CD4-positive, alpha-beta T cell treated with Interleukin-4 for 1 hour (primary cell): ENCODE measurements around the gene HTT.

ENCODE experiments used
- DNase-seq, 2 donors: peaks; one replicate each; pipeline ENCODE4 v3.0.0-alpha.2; 2020 to 2022

The HTT gene

DNA sequence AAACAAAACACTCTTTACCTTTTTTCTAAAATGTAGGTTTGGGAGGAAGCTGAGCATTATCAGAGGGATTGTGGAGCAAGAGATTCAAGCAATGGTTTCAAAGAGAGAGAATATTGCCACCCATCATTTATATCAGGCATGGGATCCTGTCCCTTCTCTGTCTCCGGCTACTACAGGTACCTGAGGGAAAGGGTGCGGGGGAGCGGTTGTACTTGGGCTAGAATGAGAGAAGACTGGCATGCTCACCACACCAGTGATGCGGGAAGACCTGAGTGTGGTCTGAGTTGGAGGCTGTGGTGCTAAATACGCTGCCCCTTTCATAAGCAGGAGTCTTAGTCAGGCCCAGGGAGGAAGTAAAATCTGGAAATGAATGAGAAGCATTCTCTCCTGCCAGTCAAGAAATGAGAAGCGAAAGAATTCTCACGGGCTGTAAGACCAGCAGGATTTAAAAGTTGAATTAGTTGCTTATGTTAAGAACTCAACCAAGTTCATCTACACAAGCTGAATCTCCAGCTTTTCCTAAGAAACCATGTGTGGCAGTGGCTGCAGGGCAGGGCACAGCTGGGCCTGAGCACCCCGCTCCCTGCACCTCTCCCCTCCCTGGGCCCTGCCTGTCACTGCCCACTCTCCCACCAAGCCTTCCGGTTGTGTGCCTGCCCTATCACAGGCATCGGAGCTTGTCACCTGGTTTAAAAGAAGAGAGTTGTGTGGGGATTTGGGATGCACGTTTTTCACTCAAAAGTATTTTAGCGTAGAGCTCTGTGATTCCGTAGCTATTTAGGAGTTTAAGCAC lies 149.7 kb downstream of the HTT start:
- no peak for DNase-seq

DNA sequence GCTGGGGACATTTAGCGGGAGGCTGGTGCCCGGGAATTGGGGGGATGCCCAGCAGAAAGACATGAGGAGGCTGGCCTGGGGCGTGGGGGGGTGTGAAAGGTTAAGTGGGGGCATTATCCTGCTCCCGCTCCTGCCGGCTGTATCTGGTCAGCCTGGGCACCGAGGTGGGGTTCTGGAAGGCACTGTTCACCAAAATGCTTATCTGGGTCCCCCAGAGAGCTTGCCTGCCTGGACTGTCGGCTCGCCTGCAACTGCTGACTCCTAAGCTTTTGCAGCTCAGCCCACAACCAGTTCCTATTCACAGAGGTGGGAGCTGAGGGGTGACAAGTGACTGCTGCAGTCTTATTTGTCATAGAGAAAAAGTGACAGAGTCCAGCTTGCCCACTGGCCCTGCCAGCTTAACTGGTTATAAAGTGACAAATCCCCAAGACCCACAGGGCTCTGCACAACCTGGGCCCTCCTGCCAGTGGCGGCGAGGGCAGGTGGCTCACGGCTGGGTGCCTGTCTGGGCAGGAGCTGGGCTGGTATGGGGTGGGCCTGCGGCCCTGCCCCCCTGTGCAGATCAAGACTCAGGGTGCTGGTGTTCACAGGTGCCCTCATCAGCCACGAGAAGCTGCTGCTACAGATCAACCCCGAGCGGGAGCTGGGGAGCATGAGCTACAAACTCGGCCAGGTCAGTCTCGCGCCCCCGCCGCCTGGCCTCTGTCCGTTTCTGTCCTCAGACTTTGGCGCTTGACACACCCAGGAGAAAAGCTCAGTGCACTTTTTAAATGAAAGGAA lies 150.8 kb downstream of the HTT start:
- no peak for DNase-seq

DNA sequence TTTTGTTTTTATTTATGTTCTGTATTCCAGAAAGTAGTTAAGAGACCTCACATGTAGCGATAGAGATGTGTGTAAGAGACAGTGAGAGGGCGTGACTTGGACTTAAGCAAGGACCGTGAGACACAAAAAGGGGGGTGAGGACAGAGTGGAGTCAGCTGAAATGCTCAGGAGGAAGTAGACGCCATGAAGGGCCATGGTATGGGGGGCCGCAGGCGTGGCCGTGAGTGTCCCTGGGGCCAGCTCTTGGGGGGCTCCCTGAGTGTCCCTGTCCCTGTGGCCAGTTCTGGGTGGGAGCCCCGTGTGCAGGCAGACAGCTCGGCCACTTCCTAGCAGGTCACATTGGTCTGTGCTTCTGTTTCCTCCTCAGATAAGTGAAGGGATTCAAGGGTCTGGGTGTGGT lies 151.5 kb downstream of the HTT start:
- peak in 1 of 2 donors; percentile 50 for DNase-seq

DNA sequence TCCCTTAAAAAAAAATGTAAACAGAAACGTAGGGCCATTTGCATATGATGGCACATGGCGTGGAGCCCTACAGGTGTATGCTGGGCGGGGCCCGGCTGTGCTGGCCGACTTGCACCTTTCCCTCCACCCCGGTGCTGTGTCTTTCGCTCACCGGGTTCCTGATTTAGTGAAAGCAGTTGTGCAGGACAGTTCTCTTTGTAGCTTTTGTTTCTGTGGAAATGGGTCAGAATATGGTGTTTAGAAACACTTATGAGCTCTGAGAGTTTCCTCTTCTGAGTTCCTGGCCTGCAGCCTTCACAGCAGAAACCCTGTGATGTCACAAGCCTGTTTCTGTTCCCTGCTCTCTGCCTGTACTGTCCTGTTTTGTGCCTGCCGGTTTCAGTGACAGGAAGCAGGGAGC lies 152.0 kb downstream of the HTT start:
- peak; percentile 15 to 52 for DNase-seq

DNA sequence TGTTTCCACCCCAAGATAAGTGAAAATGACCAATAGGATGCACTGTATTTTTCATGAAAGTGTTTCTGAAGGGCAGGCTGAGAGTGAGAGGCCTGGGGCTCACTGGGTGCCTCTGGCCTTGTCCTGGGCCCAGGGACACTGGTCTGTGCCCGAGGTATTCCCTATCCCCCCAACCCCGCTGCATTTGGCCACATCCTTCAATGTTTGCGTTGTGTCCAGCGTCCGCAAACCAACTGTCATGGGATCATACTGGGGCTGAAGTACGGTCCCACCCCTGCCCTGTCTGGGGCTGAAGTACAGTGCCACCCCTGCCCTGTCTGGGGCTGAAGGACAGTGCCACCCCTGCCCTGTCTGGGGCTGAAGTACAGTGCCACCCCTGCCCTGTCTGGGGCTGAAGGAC lies 152.5 kb downstream of the HTT start:
- no peak for DNase-seq

DNA sequence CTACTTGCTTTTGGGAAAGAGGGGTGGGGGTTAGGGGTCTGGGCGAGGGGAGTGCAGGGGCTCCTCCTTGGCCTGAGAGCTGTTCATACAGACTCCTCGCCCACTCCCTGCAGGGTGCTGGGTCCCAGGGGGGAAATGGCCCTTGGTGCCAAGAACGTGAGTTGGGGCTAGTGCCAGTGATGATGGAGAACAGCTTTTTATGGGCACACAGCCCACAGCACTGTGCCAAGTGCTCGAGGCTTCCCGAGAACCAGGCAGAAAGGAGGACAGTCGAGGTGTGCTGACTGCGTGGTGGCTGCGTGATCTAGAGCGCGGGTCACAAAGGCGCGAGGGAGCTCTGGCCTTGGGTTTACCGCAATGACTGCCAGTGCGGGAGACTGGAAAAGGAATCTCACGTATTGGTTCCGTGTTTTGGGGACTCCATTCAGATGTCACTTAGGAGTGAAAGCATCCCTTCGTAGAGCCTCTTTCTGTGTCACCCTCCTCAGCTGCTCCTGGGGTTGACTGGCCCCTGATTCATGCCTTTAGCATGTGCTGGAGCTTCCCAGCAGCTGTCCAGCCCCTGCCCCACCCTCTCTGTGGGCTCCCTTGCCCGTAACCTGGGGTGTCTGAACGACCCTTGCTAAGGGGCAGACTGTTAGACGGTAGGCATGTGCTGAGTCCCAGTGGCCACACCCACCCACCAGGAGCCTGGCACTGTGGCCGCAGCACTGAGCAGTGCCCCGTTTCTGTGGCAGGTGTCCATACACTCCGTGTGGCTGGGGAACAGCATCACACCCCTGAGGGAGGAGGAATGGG lies 153.6 kb downstream of the HTT start:
- no peak for DNase-seq

DNA sequence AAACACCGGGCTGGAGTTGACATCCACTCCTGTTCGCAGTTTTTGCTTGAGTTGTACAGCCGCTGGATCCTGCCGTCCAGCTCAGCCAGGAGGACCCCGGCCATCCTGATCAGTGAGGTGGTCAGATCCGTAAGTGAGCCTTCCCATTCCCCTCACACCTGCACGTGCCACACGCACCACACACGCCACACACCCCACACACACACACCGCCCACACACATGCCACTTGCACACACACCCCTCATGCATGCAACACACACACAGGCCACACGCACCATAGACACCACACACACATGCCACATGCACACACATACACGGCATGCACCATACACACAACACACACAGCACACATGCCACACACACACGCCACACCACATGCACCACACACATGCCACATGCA lies 154.4 kb downstream of the HTT start:
- no peak for DNase-seq

DNA sequence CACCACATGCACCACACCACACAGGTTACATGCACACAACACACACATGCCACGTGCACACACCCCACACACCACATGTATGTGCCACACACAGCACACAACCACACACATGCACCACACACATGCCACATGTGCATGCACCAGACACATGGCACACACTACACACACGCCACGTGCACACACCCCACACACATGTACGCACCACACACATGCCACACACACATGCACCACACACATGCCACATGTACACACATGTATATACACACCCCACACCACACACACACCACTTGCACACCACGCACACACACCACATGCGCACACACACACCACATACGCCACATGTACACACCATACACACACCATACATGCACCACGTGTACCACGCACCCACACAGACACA lies 154.8 kb downstream of the HTT start:
- no peak for DNase-seq

DNA sequence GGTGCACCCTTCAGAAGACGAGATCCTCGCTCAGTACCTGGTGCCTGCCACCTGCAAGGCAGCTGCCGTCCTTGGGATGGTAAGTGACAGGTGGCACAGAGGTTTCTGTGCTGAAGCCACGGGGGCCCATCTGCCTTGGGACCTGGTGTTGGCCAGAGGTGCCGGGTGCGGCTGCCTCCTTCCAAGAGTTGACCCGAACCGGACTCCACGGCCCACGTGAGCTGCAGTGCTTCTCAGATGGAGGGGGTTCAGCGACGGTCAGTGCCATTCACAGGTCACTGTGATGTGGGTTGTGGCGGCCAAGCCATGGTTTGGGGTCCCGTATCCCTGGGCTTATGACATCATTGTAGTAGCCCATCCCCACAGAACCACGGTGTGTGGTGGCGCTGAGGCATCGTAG lies 155.5 kb downstream of the HTT start:
- DNase-seq = no peak

DNA sequence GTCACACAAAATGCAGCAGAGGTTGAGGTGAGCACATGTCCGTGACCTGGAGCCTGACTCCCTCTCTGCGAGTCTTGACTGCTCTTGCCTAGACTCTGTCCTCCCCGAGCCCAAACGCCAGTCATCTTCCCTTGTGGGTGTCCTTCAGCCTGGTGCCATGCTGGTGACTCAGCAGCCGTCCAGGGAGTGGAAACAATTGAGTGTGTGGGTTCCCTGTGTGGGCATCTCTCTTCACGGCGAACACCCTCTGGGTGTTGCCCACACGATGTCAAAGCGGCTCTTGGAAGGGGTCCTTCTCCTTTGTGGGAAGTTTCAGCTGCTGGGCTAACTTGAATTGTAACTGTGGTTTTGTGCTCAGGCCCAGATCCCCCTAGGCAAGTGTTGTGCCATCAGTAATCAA lies 157.0 kb downstream of the HTT start:
- DNase-seq = no peak

DNA sequence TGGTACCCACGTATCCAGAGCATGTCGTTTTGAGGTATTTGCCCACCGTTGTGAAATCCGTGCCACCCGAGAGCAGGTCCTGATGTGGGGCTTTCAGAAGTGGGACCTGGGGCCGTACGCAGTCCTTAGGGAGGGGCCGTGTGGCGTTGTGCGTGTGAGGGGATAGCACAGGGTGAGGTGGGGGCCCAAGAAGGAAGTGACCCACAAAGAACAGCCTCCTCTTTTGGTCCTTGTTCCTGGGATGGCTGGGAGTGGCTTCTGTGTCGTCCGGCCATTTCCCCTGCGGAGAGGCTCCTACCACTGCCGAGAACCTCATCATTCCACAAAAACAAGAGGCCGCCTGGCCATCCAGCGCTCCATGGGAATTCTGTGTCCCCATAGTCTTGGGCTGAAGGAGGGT lies 157.5 kb downstream of the HTT start:
- DNase-seq = no peak

DNA sequence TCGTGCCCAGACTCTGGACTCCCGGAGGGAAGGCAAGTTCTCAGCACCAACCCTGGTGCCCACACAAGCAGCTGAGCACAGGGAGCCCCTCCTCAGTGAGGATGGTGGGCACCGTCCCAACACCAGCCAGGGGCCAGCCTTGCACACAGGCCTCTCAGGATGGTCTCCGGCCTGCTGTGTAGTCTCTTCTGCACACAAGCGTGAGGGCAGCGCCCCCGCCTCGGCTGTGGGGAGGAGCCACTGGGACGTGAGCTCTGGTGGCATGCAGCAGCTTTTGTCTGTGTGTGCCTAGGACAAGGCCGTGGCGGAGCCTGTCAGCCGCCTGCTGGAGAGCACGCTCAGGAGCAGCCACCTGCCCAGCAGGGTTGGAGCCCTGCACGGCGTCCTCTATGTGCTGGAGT lies 158.4 kb downstream of the HTT start:
- DNase-seq = no peak

DNA sequence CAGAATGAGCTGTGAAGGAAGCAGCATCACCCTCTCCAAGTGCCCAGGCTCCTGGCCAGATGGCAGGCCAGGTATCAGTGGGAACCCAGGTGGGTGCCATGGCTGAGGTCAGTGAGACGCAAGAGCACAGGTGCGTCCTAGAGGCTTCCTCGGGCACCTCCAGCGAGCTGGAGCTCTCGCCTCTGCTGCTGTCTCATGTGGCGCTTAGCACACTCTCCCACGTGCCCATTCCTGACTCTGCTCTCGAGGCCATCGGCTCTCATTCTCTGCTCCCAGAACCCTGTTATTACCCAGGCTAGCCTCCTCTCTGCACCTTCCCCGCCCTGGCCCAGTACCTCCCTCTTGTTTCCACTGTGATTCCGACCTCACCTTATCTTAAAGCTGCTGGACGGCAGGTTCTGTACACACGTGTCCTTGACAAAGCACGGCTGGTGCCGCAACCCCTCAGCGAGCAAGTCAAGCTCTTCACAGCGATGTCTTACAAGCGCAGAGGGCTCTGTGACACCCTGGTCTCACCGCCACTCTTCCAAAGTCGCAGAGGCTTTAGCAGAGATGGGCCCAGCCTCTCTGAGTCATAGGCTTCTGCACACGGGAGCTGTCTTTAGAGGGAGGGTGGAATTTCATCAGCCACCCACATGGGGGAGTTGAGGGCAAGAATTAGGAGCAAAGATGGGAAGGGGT lies 159.1 kb downstream of the HTT start:
- no peak for DNase-seq

DNA sequence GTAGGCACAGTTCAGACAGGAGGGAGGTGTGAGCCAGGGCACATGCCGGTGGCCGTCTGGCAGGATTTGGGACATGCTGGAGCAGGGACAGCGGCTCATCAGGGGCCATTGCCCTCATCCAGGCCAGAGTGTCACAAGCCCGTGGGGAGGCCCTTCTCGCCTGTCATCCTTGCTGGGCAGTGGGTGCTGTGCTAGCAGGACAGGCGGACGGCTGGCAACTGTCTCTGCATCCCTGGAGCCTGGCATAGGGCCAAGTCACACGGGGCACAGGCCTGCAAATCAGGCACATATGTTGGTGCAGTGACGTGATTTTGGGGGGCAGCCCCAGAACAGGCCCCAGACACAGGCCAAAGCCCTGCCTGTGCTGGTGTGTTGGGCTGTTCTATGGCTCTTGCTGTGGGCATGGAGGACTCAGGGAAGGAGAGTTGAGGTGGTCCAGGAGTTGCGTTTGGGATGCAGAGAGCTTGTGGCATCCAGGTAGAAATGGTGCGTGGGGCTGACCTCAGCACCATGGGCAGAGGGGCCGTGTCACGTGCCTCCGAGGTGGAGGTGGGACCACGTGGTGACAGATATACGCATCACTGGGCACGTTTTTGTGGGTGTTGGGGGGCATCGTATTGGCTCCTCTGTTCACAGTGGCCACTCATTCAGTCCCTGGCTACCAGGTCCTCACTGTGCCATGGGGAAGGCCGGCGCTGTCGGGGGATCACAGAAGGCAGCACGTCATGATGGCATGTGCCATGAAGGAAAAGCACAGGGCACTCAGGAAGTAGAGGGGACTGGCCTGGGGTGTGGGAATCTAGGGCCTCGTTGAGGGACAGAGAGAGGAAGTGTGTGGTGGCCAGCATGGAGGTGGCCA lies 159.9 kb downstream of the HTT start:
- DNase-seq = no peak

DNA sequence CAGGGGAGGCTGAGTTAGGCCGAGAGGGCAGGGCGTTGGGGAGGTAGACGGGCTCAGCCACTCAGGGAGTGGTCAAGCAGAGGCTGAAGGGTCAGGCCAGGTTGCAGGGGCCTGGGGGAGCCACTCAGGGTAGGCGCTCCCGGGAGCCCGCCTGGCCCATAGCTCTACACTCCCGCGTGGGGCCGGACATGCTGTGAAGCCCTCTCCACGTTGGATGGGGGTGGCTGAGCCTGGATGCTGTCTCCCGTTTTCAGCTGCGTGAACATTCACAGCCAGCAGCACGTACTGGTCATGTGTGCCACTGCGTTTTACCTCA lies 160.5 kb downstream of the HTT start:
- DNase-seq = no peak

DNA sequence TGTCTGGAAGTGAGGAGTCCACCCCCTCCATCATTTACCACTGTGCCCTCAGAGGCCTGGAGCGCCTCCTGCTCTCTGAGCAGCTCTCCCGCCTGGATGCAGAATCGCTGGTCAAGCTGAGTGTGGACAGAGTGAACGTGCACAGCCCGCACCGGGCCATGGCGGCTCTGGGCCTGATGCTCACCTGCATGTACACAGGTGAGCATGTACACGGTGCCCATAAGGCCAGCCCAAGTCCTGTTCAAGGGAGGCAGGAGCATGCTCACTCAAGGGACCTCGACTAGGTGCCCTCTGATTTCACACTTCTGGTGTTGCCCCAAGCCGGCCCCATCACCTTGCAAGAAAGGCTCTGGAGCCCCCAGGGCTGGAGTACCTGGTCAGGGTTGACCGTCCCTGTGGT lies 161.1 kb downstream of the HTT start:
- no peak for DNase-seq

DNA sequence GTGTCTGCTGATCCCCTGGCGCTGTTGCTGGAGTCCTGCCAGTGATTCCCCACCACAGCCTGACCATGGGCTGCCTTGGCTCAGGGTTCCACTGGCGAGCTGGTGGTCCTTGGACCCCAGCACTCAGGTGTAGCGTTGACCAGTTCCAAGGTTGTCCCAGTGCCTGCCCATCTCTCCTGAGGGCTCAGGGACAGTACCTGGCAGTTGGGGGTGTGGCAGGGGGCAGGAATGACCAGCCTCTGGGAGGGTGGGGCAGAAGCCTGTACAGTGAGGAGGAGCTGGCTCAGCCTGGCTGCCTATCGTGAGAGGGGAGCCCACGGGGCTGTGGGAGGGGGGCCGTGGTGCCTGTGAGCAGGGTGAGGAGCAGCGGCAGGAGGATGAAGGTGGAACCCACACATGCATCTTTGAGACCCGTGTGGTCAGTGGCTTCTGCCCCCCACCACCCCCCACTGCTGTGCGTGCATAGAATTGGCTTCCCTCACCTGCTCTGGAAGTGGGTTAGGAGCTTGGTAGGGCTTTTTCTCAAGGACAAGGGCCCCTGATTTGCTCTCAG lies 161.9 kb downstream of the HTT start:
- no peak for DNase-seq

DNA sequence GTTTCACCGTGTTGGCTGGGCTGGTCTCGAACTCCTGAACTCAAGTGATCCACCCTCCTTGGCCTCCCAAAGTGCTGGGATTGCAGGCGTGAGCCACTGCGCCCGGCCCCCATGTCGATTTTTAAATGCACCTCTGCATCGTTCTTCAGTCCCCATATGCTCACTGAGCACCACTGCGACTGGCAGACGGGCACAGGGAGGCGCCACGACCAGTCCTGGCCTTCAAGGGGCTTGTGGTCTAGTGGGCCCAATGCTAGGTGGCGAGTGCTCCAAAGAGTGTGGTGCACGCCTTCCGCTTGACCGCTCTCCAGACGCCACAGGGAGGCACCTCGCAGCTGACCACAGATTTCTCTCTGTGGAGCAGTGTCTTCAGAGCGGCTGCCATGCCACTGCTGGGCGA lies 162.8 kb downstream of the HTT start:
- DNase-seq = no peak

DNA sequence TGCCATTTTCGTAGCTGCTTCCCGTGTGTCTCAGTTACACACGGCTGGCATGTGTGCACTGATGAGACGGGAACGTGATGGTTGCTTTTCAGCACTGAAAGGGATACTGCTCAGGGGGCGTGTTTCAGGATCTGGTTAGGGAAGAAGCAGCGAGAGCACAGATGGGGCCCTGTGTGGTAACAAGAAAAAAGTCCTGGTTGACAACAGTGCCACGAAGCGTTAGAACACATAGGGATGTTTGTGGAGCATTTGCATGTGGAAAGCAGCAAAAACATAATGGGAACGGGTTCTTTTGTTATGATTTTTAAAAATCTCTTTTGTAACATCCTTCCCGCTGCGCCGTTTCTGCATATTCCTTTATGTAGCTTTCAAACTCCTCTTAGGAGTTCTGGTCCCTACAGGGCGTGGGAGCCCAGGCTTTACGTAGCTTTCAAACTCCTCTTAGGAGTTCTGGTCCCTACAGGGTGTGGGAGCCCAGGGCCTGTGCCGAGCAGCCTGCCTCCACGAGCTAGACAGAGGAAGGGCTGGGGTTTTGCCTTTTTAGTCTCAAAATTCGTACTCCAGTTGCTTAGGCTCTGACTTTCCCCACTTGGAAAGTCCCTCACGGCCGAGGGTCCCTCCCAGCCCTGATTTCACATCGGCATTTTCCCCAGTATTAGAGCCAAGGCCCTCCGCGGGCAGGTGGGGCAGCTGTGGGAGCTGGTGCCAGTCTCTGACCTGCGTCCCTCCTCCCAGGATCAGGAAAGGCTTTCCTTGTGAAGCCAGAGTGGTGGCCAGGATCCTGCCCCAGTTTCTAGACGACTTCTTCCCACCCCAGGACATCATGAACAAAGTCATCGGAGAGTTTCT lies 163.5 kb downstream of the HTT start:
- no peak for DNase-seq

DNA sequence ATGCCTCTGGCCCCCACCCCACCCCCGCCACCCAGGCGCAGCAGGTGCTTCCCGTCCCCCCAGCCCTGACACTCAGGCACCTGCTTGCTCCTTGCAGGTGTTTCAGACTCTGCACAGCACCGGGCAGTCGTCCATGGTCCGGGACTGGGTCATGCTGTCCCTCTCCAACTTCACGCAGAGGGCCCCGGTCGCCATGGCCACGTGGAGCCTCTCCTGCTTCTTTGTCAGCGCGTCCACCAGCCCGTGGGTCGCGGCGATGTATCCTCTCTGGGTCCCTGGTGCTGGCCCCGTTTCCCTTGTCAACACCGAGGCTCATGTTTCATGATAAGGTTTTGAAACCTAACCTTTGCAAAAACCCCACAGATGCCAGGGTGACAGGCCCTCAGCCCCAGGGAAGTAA lies 164.2 kb downstream of the HTT start:
- no peak for DNase-seq

DNA sequence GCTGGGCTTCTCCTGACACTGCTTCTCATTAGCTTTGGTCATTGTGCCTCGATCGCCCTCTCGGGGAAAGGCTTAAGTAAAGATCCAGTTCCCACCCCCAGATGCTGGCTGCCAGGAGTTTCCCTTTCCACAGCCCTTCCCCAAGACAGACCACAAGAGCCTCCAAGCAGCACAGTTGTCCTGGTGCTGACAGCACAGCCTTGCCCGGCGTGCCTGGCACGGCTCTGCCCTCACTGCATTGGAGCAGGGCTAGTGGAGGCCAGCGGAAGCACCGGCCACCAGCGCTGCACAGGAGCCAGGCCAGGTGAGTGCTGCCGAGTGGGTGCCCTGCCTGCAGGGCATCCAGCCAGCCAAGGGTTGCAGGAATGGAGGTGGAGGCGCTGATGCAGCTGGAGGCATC lies 164.8 kb downstream of the HTT start:
- no peak for DNase-seq
